Hepatocyte (in vitro differentiated cells): ENCODE results near the gene ANKRD50.

Experiments
- CTCF ChIP-seq: fragments of 200-600 bp; sonication (generic); IDR thresholded peaks from 2 replicates; pipeline ENCODE4 v1.5.1; 2016; ENCODE audit warnings: antibody characterized with exemption, mild to moderate bottlenecking; ENCODE audit not compliant: poor library complexity
- EZH2 ChIP-seq: fragments of 200-600 bp; sonication (generic); IDR thresholded peaks from 2 replicates; pipeline ENCODE4 v1.6.1; 2016; ENCODE audit warnings: antibody characterized with exemption, mild to moderate bottlenecking, borderline replicate concordance

GRCh38 chr4:124632439-124632838 lies 80.1 kb downstream of the ANKRD50 start:
- TF ChIP-seq CTCF (no peak), EZH2 (no peak)
